Measurements from ENCODE around the gene ALPG. TPM values are rescaled to one million over a fixed set of nuclear protein-coding genes. Genes with fewer than 3 reads are reported as not detected.
"Not testable (repeated sequence)": the region's sequence is repeated elsewhere in the genome, so short reads cannot be mapped to it uniquely, and the experiment has no call there.

Gene ALPG
- total RNA-seq: not detected
- long read RNA-seq: 0 reads

- intact Hi-C loops (cut with DNase I): no loop called here
- no peak for DNase-seq (ENCODE audit: low spot score)
Measured at GRCh38 chr2:232406556-232407310, at the start of gene ALPG. TSS of gene ALPG (plus strand) at chr2:232406844. CDS start at chr2:232406895, 51 bp downstream.

GRCh38 chr2:232361646-232362045 is 45.0 kb upstream of the ALPG start:
- intact Hi-C loops (cut with DNase I): no loop called here
- no peak for DNase-seq (ENCODE audit: low spot score)

GRCh38 chr2:232362174-232362900 is 44.3 kb upstream of the ALPG start:
- no peak for DNase-seq (ENCODE audit: low spot score)
- intact Hi-C loops (cut with DNase I): no loop called here

GRCh38 chr2:232363064-232363783 is 43.4 kb upstream of the ALPG start:
- DNase-seq (ENCODE audit: low spot score); intact Hi-C loops (cut with DNase I): not testable (repeated sequence)

GRCh38 chr2:232363784-232364615 is 42.6 kb upstream of the ALPG start:
- intact Hi-C loops (cut with DNase I): no loop called here
- no peak for DNase-seq (ENCODE audit: low spot score)

GRCh38 chr2:232364806-232365594 is 41.6 kb upstream of the ALPG start:
- DNase-seq (ENCODE audit: low spot score); intact Hi-C loops (cut with DNase I): not testable (repeated sequence)

- peak; percentile 63 for DNase-seq (ENCODE audit: low spot score)
- intact Hi-C loops (cut with DNase I): no loop called here
Measured at GRCh38 chr2:232365621-232366321, 40.9 kb upstream of the ALPG start.

GRCh38 chr2:232366461-232366860 is 40.2 kb upstream of the ALPG start:
- intact Hi-C loops (cut with DNase I): not testable (repeated sequence)

GRCh38 chr2:232367016-232367415 is 39.6 kb upstream of the ALPG start:
- DNase-seq (ENCODE audit: low spot score): peak; percentile 29

More at GRCh38 chr2:232366461-232366860, 40.2 kb upstream of the ALPG start:
- peak; percentile 54 for DNase-seq (ENCODE audit: low spot score)

GRCh38 chr2:232367591-232368233 is 38.9 kb upstream of the ALPG start:
- intact Hi-C loops (cut with DNase I): no loop called here
- no peak for DNase-seq (ENCODE audit: low spot score)

More at GRCh38 chr2:232367016-232367415, 39.6 kb upstream of the ALPG start:
- intact Hi-C loops (cut with DNase I): no loop called here

GRCh38 chr2:232368311-232368731 is 38.3 kb upstream of the ALPG start:
- intact Hi-C loops (cut with DNase I): no loop called here
- no peak for DNase-seq (ENCODE audit: low spot score)

GRCh38 chr2:232369126-232369951 is 37.3 kb upstream of the ALPG start:
- no peak for DNase-seq (ENCODE audit: low spot score)
- intact Hi-C loops (cut with DNase I): no loop called here

GRCh38 chr2:232370007-232370406 is 36.6 kb upstream of the ALPG start:
- intact Hi-C loops (cut with DNase I); DNase-seq (ENCODE audit: low spot score): not testable (repeated sequence)

- peak; percentile 46 for DNase-seq (ENCODE audit: low spot score)
- intact Hi-C loops (cut with DNase I): no loop called here
Measured at GRCh38 chr2:232372231-232373208, 34.1 kb upstream of the ALPG start.

- intact Hi-C loops (cut with DNase I): no loop called here
- no peak for DNase-seq (ENCODE audit: low spot score)
Measured at GRCh38 chr2:232374356-232374755, 32.3 kb upstream of the ALPG start.
